Activated CD4-positive, alpha-beta T cell treated with anti-CD3 and anti-CD28 coated beads, Interleukin-2, amount 50 U/mL, for 48 hours (primary cell): ENCODE measurements around the gene RCAN2.

Experiments
- DNase-seq, 2 experiments: peaks; one replicate each; pipeline ENCODE4 v3.0.0-alpha.2; 2020

Gene RCAN2

GRCh38 chr6:46329568-46329967, 161.7 kb downstream of the RCAN2 start:
- DNase-seq = no peak

- no peak for DNase-seq
Measured at GRCh38 chr6:46327779-46328178, 163.5 kb downstream of the RCAN2 start.

DNA sequence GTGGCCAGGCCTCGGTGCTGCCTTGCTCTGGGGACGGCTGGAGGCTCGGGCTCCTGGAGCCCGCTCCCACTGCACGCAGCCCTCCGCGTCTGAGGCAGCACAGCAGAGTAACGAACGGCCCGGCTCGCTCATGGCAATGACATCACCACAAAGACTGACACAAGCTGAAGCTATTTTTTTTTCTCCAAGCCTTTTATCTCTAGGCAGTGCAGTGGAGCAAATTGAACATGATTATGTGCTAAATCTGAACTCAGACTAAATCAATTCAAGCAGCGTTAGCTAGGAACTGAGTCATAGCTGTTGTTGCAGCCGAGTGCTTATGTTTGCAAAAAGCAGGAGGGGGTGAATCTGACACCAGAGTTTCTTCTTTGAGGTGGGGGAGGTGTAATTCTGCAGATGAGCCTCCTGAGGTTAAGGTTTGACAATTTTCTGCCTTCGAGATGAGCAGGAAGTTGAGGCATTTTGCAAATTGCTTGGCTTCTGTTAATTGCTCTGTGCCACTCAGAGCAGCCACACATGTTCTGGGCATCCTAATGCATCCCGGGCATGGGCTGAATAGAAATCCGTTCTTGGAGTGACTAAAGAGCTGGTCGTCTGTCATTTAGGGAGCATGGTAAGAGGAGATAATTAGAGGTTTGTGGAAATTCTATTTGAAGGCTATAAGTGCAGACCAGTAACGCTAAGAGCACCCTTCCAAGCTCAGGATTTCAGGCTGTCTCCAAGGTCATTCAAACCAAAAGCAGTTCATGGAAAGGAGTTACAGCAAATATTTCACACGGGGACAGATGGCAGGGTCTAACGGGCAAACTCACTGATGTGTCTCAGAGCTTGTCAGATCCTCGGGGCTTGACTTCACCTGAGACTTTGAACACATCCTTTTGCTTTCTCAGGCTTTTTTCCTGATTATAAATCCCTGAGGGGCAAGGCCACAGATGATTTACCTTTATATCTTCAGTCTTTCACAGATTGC, 165.4 kb downstream of the RCAN2 start:
- DNase-seq = no peak

GRCh38 chr6:46324706-46325105, 166.5 kb downstream of the RCAN2 start:
- no peak for DNase-seq

GRCh38 chr6:46323966-46324622, 167.2 kb downstream of the RCAN2 start:
- no peak for DNase-seq

GRCh38 chr6:46323312-46323965, 167.8 kb downstream of the RCAN2 start:
- DNase-seq = no peak

DNA sequence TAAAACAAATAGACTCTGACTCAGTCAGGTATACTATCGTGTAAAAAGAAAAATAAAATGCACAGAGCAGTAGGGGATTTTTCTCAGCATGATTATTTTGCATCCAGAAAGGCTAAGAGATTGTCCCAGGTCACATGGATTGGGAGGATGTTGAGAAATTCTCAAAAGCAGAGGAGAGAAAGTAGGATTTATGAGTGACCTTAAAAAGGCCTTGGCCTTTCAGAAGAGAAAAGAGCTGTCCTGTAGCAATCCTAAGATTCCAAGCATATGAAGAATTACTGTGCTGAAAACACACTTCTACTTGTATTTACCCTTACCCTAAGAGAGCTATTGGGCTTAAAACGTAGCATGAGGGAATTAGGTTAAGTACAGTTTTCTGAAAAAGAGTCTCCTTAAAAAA, 170.7 kb downstream of the RCAN2 start:
- no peak for DNase-seq

DNA sequence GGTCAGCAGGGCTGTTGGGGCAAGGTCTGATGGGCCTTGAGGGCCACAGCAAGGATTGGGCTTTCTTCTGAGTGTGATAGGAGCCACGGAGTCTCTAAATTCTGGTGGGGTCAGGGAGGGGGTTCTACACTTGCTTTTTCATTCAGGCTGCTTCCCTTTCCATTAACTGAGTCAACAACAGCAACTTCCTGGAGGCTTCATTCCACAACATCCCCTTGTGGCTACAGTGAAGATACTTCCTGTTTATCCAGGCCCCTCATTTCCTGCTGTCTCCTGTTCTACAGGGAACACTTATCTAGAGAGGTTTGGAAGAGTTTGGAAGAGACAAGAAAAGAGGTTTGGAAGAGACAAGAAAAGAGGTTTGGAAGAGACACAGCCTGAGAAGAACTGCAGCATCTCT, 175.7 kb downstream of the RCAN2 start:
- DNase-seq = no peak

- no peak for DNase-seq
Measured at GRCh38 chr6:46312654-46313053, 178.6 kb downstream of the RCAN2 start.

DNA sequence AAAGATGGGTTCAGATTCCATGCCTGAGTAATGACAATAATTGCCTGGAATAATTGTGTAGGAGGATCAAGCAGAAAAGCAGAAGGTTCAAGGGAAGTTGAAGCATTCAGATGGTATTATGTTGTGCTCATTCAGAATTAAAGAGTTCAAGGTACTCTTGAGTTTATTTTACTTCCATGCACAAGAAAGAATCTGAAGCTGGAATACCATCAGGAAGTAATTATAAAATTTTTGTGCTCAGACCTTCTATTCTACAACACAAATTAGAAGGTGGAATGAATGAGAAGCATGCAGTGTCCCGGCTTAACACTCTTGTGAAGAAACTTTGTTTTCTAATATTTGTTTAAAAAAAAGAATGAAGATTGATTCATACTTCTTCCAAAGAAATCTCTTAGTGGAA, 181.1 kb downstream of the RCAN2 start:
- no peak for DNase-seq

- DNase-seq = no peak
Measured at GRCh38 chr6:46306431-46306830, 184.8 kb downstream of the RCAN2 start.

- no peak for DNase-seq
Measured at GRCh38 chr6:46305833-46306232, 185.4 kb downstream of the RCAN2 start.

- DNase-seq = no peak
Measured at GRCh38 chr6:46305236-46305635, 186.0 kb downstream of the RCAN2 start.

DNA sequence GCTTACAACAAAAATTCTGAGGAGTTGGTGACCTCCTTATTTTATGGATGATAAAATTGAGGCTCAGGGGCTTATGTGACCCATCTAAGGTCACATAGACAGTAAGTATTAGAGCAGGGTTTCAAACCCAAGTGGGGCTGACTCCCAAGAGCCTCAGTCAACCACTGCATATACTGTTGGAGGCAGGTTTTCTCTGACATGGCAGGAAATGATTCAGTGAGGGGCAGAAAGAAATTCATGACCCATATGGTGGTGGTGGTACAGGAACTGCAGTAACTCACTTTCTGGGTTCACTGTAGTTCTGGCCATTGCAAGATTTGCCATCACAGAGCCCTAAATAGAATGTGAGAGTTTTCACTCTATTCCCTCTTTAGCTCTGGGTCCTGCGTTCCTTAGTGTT, 188.4 kb downstream of the RCAN2 start:
- DNase-seq = no peak

DNA sequence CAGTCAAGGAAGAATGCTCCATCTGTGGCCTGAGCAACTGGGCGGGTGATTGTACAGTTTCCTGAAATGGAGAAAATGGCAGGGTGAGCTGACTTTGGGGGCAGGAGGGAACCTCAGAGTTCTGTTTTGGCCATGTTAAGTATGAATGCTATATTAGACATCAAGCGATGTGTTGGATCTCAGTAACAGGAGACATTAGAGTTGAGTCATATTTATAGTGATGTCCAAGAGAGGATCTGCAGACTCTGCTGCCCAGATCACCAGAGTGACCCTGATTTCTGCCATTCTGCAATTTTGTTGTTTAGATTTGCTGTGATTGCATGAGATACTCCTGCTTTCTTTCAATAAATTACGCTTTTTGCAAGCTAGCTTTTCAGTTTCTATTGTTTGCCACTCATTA, 189.1 kb downstream of the RCAN2 start:
- no peak for DNase-seq

DNA sequence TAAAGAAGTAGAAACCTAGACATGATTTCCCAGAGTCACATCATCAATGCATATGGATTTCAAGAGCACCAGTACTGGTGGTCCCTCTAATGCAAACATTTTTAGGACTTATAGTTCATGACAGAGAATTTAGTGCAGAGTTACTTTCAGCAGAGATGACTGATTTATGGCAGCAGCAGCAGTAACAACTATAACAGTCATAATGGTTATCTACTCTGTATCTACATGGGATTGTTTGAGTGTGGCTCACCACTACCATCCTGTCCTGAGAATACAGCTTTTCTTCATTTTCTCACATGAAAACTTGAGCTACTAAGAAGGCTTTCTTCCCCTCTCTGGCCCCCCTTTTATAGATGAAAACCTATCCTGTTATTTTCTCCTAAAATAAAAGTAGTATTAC, 192.0 kb downstream of the RCAN2 start:
- no peak for DNase-seq

GRCh38 chr6:46296586-46296985, 194.7 kb downstream of the RCAN2 start:
- no peak for DNase-seq

DNA sequence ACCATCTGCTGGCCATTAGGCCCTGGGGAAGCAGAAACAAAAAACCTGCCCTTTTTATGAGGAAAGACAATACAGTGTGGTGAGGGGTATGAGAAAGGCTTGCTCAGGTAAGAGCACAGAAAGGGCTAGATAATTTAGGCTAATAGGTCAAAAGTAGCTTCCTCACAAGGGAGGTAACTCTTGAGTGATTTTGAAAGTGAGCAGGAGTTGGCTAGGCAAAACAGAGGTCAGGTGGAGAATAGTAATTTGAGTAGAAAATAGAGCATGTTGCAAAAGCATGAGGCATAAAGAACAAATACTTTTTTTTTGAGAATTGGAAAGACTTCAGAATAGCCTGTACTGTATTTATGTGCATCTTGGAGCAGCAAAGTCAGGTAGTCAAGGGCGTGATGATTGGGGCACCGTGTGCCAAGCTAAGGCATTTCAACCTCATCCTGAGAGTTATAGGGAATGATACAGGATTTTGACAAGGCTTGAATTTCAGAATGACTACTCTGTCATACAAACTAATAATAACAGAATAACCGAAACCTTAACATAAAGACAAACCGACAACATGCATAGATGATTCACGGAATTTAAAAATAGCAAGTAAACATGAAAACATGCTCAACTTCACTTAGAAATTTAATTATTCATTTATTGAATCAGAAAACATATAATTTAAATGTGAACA, 197.5 kb downstream of the RCAN2 start:
- DNase-seq = no peak

GRCh38 chr6:46291880-46292279, 199.4 kb downstream of the RCAN2 start:
- no peak for DNase-seq

DNA sequence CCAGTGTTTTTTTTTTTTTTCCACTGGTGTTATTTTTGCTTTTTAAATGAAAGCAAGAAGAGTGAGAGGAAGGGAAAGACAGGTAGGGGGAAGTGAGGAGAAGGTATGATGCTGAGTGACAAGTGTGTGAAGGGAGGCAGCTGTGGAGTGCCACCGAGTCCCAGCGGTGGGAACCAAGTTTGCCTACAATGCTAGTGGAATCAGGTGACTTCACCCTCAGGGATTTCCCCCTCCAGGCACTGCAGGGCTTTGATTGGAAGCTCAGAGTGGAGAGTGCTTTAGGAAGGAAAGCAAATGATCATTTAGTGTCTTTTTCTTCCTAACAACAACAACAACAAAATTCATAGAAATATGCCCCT, 200.0 kb downstream of the RCAN2 start:
- no peak for DNase-seq

GRCh38 chr6:46290421-46291274, 200.6 kb downstream of the RCAN2 start:
- no peak for DNase-seq

- no peak for DNase-seq
Measured at GRCh38 chr6:46289898-46290297, 201.4 kb downstream of the RCAN2 start.
